ENCODE results near the gene SPPL3. TPM values are rescaled to one million over a fixed set of nuclear protein-coding genes. Genes with fewer than 3 reads are reported as not detected.

SPPL3 gene
- total and polyA plus RNA-seq, 2 experiments from 2014 or later = 20.0 to 67.3 TPM

- Histone ChIP-seq H3K36me3 (replicated peaks; ENCODE audit: insufficient read depth, low read depth) (no peaks in the 10 kb centered on the region), H3K27ac (no peak overlapping the region), H3K9me3 (ENCODE audit: low read depth) (no peaks in the 10 kb centered on the region), H3K27me3 (no peaks in the 10 kb centered on the region), H3K9me2 (replicated peaks; ENCODE audit: insufficient read depth) (no peaks in the 10 kb centered on the region), H3K4me3 (no peak overlapping the region), H4K20me1 (ENCODE audit: insufficient read depth, poor library complexity, severe bottlenecking) (no peaks in the 10 kb centered on the region), H2AFZ (no peak overlapping the region), H3K4me2 (no peak overlapping the region), H3K79me2 (no peaks in the 10 kb centered on the region), H3K4me1 (ENCODE audit: insufficient read depth) (no peaks in the 10 kb centered on the region)
- DNase-seq (ENCODE audit: low spot score) = no peak
- TF ChIP-seq EZH2phosphoT487 (IDR thresholded peaks at IDR 0.05; ENCODE audit: low read depth, severe bottlenecking, unreplicated experiment) (no peak), EZH2 (IDR thresholded peaks at IDR 0.05; ENCODE audit: borderline replicate concordance) (no peak), CTCF (IDR thresholded peaks at IDR 0.05; ENCODE audit: poor library complexity) (no peak)
- WGBS (ENCODE audit: low lambda C conversion rate, missing lambda C conversion rate) = 87% methylated on average over 15 of the region's 16 CpGs
Observed at GRCh38 chr12:120739821-120740613, 164.1 kb downstream of the SPPL3 start.

GRCh38 chr12:120739031-120739762 is 165.0 kb downstream of the SPPL3 start:
- no peak for TF ChIP-seq EZH2 (IDR thresholded peaks at IDR 0.05; ENCODE audit: borderline replicate concordance)
- no peak for TF ChIP-seq EZH2phosphoT487 (IDR thresholded peaks at IDR 0.05; ENCODE audit: low read depth, severe bottlenecking, unreplicated experiment)
- TF ChIP-seq CTCF (IDR thresholded peaks at IDR 0.05; ENCODE audit: poor library complexity) = no peak
- 96% methylated on average over 37 of the region's 38 CpGs for WGBS (ENCODE audit: low lambda C conversion rate, missing lambda C conversion rate)
- no peaks in the 10 kb centered on the region for H3K36me3 ChIP-seq (replicated peaks; ENCODE audit: insufficient read depth, low read depth)

GRCh38 chr12:120738252-120739030 is 165.7 kb downstream of the SPPL3 start:
- TF ChIP-seq EZH2 (IDR thresholded peaks at IDR 0.05; ENCODE audit: borderline replicate concordance) = no peak
- no peak for TF ChIP-seq EZH2phosphoT487 (IDR thresholded peaks at IDR 0.05; ENCODE audit: low read depth, severe bottlenecking, unreplicated experiment)
- TF ChIP-seq CTCF (IDR thresholded peaks at IDR 0.05; ENCODE audit: poor library complexity) = no peak
- Histone ChIP-seq H3K27ac (no peak overlapping the region), H4K20me1 (ENCODE audit: insufficient read depth, poor library complexity, severe bottlenecking) (no peaks in the 10 kb centered on the region), H3K27me3 (no peaks in the 10 kb centered on the region), H3K79me2 (no peaks in the 10 kb centered on the region), H3K4me2 (no peak overlapping the region), H3K4me3 (no peak overlapping the region), H3K9me3 (ENCODE audit: low read depth) (no peaks in the 10 kb centered on the region), H2AFZ (no peak overlapping the region), H3K4me1 (ENCODE audit: insufficient read depth) (no peaks in the 10 kb centered on the region), H3K36me3 (replicated peaks; ENCODE audit: insufficient read depth, low read depth) (no peaks in the 10 kb centered on the region), H3K9me2 (replicated peaks; ENCODE audit: insufficient read depth) (no peaks in the 10 kb centered on the region)
- 96% methylated on average over 28 of the region's 31 CpGs for WGBS (ENCODE audit: low lambda C conversion rate, missing lambda C conversion rate)
- no peak for DNase-seq (ENCODE audit: low spot score)

More at GRCh38 chr12:120739031-120739762, 165.0 kb downstream of the SPPL3 start:
- H3K4me2 ChIP-seq = no peak overlapping the region
- H3K4me3 ChIP-seq = no peak overlapping the region
- no peak for DNase-seq (ENCODE audit: low spot score)
- H3K9me3 ChIP-seq (ENCODE audit: low read depth) = no peaks in the 10 kb centered on the region
- no peaks in the 10 kb centered on the region for H3K27me3 ChIP-seq
- H2AFZ ChIP-seq = no peak overlapping the region
- H3K27ac ChIP-seq = no peak overlapping the region
- no peaks in the 10 kb centered on the region for H3K9me2 ChIP-seq (replicated peaks; ENCODE audit: insufficient read depth)
- H3K79me2 ChIP-seq = no peaks in the 10 kb centered on the region
- no peaks in the 10 kb centered on the region for H3K4me1 ChIP-seq (ENCODE audit: insufficient read depth)
- H4K20me1 ChIP-seq (ENCODE audit: insufficient read depth, poor library complexity, severe bottlenecking) = no peaks in the 10 kb centered on the region

Measured in hepatocyte (in vitro differentiated cells).